ENCODE data around the gene VWA5B1. TPM values are rescaled to one million over a fixed set of nuclear protein-coding genes. Genes with fewer than 3 reads are reported as not detected.

VWA5B1 gene
- total RNA-seq, 1 donor from 2014 or later: not detected

DNA sequence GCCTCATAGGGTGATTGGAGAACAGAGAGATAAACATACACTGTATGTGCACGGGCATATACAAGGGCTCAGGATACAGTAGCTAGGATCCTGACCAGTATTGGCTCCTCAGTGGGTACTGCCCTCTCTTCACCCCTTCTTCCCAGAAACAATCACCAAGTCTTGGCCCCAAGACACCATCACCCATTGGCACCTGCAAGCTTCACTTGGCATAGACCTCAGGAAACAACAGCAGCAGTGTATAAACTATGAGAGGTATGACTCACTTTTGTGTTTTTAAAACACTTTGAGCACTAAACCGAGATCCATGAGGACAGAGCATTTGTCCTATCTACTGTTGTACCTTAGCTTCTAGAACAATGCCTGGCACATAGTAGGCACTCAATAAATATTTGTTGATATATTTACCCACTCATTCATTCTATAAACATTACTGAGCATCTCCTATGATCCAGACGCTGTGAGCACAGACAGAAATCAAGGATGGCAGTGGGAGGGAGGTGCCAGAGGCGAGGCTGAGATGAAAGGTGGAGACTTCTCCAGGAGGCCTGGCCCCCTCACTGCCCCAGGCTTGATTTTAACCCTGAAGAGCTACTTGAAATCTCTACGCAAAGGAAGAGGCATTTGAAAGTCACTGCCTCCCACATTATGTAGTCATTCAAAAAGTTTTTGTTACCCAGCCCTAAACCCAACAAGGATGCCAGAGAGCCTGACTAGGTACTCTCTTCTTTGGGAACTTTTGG lies 100.1 kb downstream of the VWA5B1 start:
- no peak overlapping the region for H3K4me3 ChIP-seq (ENCODE audit: low read depth, low read length)
- TF ChIP-seq, protein P1, sequence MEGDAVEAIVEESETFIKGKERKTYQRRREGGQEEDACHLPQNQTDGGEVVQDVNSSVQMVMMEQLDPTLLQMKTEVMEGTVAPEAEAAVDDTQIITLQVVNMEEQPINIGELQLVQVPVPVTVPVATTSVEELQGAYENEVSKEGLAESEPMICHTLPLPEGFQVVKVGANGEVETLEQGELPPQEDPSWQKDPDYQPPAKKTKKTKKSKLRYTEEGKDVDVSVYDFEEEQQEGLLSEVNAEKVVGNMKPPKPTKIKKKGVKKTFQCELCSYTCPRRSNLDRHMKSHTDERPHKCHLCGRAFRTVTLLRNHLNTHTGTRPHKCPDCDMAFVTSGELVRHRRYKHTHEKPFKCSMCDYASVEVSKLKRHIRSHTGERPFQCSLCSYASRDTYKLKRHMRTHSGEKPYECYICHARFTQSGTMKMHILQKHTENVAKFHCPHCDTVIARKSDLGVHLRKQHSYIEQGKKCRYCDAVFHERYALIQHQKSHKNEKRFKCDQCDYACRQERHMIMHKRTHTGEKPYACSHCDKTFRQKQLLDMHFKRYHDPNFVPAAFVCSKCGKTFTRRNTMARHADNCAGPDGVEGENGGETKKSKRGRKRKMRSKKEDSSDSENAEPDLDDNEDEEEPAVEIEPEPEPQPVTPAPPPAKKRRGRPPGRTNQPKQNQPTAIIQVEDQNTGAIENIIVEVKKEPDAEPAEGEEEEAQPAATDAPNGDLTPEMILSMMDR (conservative IDR thresholded peaks at IDR 0.05; ENCODE audit: low read depth, low read length): no peak
- no peak for DNase-seq (ENCODE audit: low read depth)

DNA sequence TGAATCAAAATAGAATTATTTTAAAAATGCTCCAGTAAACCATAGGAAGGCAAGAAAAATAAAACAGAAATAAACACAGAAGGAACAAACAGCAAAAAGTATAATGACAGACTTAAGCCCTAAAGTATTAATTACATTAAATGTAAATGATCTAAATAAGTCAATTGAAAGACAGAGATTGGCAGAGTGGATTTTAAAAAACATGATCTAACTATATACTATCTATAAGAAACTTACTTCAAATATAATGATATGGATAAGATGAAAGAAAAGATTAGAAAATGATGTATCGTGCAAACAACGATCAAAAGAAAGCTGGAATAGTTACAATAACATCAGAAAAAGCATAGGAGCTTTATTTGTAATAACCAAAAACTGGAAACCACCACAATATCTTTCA lies 104.6 kb downstream of the VWA5B1 start:
- DNase-seq (ENCODE audit: low read depth): no peak
- H3K4me3 ChIP-seq (ENCODE audit: low read depth, low read length): no peak overlapping the region
- TF ChIP-seq, protein P1 (conservative IDR thresholded peaks at IDR 0.05; ENCODE audit: low read depth, low read length): no peak

DNA sequence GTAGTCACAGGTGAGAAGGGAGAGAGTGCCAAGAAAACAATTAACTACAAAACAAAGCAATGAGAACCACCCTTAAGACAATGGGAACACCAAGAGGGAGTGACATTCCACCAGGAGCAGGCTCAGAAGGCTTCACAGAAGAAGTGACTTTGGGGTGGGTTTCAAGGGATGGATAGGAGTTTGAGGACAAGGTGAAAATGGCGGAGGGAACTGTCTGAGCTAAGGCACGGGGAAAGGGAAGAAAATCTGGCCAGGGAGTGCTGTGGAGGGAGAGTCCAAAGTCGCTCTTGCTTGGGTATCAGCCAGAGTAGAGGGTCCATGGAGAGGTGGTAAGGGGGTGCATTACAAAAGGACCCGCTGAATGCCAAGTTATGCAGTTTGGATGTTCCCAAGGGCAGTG lies 108.1 kb downstream of the VWA5B1 start:
- TF ChIP-seq, protein P1 (conservative IDR thresholded peaks at IDR 0.05; ENCODE audit: low read depth, low read length): no peak
- no peak overlapping the region for H3K4me3 ChIP-seq (ENCODE audit: low read depth, low read length)
- no peak for DNase-seq (ENCODE audit: low read depth)

DNA sequence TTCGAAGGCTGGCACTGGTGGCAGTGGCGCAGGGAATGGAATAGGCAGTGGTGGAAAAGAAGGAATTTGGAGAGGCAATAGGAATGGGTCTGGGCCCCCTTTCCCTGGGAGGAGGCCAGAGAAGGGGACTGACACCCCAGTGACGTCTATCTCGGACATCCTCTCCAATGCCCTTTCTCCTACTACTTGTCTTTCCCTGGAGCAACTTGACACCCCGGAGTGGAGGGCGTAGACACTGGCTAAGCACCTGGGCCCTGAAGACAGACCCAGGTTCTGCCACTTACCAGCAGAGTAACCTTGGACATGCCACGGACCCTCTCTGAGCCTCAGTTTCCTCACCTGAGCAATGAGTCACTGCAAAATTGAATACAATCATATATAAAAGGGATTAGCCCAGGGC lies 108.5 kb downstream of the VWA5B1 start:
- no peak overlapping the region for H3K4me3 ChIP-seq (ENCODE audit: low read depth, low read length)
- DNase-seq (ENCODE audit: low read depth): no peak
- TF ChIP-seq, protein P1 (conservative IDR thresholded peaks at IDR 0.05; ENCODE audit: low read depth, low read length): no peak

DNA sequence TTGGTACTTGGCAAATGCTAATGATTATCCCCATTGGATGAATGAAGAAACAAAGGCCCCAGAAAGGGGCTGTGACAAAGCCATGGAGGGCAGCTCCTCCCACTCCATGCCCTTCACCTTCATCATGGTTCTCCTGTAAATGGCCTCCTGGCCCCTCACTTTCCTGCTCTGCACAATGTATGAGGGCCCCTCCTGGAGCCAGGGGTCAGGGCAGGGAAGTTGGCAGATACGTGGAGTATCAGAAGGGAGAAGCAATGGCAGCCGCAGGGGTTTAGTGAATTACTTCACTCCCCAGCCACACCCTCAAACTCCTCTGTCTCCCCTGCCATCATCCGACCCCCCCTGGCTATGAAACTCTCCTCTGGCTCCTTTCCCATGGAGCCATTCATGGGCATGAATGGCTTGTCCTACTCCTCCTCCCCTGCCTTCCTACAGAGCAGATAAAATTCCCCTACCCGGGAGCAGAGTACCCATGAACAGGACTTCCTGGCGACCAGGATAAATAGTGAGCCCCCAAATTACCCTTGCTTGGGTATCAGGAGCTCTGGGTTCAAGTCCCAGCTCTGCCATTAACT lies 109.0 kb downstream of the VWA5B1 start:
- TF ChIP-seq, protein P1 (conservative IDR thresholded peaks at IDR 0.05; ENCODE audit: low read depth, low read length): no peak
- no peak for DNase-seq (ENCODE audit: low read depth)
- no peak overlapping the region for H3K4me3 ChIP-seq (ENCODE audit: low read depth, low read length)

DNA sequence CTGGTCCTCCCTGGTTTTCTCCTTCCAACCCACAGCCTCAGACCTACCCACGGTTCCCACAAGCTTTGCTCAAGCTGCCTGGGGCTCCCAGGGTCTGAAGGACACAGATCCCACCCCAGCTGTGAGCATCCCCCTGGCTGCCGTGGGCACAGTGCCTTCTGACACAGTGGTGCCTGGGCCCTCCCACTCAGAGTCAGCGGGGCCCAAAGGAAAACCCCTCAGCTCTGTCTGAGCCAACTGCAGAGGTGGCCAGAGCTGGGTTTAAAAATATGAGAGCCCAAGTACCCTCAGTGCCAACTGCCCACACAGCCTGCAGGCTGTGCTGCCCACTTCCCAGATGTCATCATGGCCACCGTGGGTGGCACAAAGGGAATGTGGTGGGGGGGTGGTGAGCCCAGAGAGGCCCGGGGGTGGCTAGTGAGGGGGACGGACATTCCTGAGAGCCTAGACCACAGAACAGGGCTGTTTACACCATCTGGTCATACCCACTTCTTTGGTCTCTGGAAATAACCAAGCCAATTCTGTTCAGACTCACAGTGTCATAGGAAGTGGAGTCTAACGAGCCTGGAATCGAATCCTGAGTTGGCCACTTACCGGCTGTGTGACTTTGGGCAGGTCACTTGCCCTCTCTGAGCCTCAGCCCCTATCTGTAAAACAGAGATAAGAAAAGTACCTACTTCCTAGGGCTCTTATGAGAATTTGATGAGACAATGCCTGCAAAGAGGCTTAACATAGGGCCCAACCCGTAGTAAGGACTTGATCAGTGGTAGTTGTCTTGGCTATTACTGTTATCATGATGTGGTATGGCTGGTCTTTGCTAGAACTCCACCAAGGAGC lies 109.9 kb downstream of the VWA5B1 start:
- no peak for DNase-seq (ENCODE audit: low read depth)

More for the DNA sequence above, 109.9 kb downstream of the VWA5B1 start:
- TF ChIP-seq, protein P1 (conservative IDR thresholded peaks at IDR 0.05; ENCODE audit: low read depth, low read length): no peak
- H3K4me3 ChIP-seq (ENCODE audit: low read depth, low read length): no peak overlapping the region

All from epithelial cell of proximal tubule (primary cell).